ENCODE measurements around the gene IL17RE.

Gene IL17RE

GRCh38 chr3:9955611-9956352, 53.1 kb downstream of the IL17RE start:
- DNase-seq (ENCODE audit: low spot score): no peak

GRCh38 chr3:9957214-9957613, 54.6 kb downstream of the IL17RE start:
- DNase-seq (ENCODE audit: low spot score): no peak

GRCh38 chr3:9965200-9965875, 62.7 kb downstream of the IL17RE start:
- no peak for DNase-seq (ENCODE audit: low spot score)
